GM19328 (cell line): ENCODE measurements around the gene THG1L.

Experiments used
- ATAC-seq: cut with Tn5 transposase; IDR thresholded peaks from one replicate; pipeline ENCODE4 v1.9.1; 2021; ENCODE audit warnings: mild to moderate bottlenecking, moderate library complexity; ENCODE audit not compliant: unreplicated experiment

The THG1L gene

DNA sequence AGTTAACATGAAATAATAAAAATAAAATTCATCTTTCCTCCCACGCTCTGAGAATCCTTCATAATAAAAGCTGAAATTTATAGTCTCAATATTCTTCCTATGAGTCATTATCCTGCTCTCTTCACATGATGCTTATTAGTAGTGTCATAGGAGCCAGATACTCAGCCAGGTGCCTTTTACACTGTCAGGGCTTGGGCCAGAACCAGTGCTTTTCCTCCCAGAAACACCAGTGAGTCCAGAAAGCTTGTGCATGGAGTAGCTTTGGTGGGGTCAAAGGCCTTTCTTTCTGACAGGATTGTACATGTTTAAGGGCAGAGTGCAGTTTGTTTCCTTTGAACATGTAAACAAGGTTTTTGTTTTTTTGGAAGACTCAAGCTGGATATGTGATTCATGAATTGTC is 19.1 kb downstream of the THG1L start:
- ATAC-seq: no peak

DNA sequence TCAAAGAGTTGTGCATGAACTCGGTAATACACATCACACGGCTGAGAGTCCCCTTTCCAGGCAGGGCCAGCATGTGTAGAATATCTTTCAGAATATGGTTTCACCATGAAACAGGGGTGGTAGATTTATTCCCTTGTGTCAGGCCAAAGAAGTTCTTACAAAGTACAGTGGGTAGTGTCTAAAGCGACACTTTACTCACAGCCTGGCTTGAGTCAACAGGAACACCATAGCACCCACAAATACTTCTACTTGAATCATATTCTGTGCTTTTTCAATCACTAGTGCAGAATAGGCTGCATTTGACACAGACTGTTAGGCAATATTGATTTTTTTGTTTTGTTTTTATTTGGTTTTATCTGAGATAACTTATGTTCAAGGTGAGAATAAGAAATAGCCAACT is 24.9 kb downstream of the THG1L start:
- ATAC-seq: no peak

DNA sequence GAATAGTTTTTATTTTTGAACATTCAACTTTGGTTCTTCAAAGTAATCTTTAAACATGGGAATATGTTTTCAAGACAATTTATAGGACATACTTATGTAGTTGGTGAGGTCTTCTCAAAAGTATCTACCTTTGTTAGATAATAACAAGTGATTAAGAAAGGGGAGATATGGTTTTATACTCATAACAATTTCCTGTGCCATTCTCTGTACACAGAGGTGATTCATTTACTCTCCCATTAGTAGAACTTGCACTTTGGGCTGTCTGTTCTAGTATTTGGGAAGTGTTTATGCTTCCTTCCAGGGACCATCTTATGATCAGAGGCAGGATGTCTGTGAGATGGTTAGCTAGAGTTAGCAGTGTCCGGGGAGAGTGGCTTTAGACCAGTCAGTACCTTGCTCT is 27.5 kb downstream of the THG1L start:
- no peak for ATAC-seq

DNA sequence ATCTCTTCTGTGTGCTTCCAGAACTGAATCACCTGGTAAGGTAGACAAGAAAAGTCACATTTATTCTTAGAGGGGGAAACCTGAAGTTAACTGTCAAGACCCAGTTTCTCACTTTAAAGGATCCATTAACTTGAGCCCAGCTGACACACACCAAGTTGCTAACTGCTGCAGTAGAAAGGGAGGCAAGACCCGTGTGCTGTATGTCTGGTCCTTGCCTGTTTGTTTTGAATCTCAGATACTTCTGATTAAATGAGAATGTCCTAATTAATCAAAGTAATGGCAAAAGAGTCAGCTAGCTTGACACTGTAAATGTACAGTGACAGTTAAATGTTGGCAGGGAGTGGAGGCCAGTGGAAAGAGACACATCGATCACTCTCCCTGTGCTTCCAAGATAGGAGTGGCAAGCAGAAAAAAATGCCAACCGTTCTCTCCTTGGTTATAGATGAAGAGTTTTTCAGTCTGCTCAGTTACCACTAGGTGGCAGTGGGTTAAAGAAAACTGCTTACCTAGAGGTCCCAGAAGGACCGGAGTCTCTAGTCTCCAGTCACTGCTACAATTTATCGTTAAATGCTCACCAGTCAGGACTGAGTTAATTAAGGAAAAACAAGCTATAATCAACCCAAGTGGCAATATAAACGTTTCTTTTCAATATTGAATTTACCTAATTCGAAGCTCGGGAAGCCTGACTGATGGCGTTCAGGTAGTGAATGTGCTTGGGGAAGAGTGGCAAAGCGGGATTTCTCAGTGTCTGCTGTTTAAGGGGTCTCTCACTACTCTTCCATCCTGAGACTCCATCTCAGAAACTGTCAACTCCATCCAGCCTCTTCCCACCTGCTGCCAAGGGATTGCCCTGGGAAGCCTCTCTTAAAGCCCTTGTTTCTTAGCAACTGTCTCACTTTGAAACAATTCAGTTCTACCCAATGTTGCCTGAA is 30.7 kb downstream of the THG1L start:
- ATAC-seq: no peak

DNA sequence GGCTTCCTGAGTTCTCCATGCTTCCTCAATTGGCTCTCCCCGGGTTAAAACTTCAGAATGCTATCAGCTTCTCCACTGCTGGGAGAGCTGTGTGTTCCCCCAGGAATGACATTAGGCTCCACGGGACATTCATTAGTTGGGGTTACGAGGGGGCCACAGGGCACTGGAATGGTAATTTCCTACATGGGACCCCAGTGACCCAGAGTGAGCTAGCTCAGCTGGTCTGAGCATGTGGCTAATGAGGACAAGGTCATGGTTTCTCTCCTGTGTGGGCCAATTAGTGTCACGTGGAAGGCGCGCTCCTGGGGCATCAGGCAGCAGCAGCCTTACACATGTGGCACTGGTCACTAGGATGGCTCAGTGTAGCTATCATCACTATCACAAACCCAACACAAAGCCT is 33.3 kb downstream of the THG1L start:
- ATAC-seq: no peak

DNA sequence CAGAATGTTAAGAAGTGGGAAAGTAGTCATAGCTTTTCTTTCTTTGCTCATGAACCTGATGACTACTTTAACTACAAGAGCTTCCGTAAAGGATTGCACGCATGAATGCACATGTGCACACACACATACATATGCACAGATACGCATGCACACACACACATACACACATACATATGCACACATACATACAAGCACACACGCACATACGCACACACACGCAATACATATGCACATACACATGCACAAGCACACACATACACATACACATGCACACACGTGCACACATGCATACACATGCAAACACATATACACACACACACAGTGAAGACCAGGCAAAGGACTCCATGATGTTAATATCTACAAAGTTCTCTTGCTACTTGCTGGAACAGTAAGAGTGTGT is 35.2 kb downstream of the THG1L start:
- no peak for ATAC-seq

DNA sequence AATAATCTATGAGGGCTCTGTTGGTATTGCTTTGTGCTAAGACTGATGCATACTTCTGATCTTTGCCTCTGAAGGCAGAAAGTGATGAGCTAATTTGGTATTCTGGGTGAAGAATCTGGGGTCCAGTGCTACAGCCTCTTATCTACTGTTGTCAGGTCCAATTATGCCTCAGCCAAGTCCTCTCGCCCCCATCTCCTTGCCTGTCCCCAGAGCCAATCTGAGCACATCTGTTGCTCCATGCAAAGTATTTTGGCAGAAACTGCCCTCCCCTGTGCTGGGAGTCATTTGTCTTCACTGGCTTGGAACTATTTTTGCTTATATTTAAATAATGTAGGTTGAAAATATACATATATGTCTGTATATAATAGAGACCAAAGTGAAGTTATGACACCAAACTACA is 35.7 kb downstream of the THG1L start:
- ATAC-seq: no peak

DNA sequence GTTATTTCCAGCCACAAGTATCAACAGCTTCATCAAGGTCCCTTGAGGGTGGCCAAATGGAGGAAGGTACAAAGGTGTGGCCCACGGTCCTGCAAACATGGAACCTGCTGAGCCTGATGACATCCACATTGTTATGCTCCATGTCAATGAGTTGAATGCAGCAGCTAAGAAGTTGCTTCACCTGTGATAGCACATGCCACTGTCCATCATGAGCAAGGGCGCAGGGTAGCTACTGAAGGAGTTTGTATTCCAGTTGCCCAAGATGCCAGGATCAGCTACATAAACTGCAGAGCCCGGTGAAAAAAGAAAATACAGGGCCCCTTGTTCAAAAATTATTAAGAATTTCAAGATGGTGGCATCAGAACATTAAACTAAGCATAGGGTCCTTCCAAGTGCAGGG is 36.5 kb downstream of the THG1L start:
- ATAC-seq: no peak

DNA sequence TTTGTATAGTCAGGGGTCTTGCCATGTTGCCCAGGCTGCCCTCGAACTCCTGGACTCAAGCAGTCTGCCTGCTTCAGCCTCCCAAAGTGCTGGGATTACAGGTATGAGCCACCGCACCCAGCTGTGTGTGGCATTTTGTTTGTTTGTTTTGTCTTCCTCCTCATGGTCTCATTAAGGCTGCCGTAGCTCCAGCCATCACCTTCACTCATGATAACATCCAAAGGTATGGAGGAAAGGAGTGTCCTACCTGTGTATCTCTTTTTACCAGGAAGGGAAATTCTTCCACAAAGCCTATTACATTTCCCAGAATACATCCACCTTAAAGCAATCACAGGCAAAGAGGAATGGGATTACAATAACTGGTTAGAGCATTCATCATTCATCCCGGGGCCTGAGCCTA is 39.4 kb downstream of the THG1L start:
- no peak for ATAC-seq

DNA sequence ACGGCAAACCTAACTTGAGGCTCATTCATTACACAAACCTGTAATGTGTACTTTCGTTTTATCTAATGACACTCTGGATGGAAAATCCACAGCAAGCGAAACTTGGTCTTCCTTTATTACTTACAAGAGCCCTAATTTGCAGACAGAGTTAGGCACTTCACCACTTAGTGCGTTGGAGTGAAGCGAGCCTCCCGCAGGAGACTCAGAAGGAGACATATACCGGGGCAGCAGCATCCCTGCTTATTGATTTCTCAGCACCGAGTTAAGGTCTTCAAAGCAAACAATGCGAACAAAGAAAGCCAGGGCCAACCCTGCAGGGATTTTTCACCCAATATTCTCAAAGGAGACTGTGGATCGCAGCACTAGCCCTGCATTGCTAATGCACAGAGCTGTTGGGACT is 40.9 kb downstream of the THG1L start:
- ATAC-seq: no peak

DNA sequence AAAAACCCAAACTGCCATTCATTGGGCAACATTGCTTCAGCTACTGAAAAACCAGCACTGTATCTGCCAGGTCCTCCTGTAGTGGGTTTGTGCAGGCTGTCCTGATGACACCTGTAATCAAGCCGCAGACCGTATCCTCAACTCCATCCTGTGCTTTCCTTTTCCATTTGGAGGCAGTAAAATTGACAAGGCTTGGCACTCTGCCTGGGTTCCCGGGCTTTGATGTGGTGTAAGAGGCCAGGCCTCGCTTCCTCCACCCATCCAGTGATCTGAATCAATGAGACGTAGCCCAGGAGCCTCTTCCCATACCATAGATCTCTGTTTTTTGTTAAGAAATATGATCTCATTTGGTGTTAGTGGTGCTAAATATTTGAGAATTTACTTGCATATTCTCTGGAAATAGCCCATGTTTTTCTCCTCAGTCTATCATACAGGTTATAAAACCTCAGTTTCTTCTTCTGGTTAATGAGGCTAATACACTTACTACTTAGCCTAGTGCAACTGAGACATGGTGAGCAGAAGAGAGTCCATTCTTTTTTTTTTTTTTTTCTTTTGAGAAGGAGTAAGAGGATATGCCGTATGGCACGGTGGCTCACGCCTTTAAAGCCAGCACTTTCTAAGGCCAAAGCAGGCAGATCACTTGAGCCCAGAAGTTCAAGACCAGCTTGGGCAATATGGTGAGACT is 47.0 kb downstream of the THG1L start:
- no peak for ATAC-seq

DNA sequence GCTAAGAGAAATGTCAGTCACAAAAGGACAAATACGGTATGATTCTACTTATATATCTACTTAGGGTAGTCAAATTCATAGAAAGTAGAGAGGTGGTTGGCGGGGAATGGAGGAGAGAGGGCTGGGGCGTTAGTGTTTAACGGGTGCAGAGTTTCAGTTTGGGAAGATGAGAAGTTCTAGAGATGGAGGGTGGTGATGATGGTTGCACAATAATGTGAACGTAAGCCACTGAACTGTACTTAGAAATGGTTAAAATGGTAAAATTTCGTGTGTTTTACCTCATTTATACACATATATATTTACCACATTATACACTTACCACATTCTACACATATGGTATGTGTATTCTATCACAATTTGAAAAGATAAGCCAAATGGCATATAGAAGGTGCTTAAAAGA is 48.0 kb downstream of the THG1L start:
- no peak for ATAC-seq

DNA sequence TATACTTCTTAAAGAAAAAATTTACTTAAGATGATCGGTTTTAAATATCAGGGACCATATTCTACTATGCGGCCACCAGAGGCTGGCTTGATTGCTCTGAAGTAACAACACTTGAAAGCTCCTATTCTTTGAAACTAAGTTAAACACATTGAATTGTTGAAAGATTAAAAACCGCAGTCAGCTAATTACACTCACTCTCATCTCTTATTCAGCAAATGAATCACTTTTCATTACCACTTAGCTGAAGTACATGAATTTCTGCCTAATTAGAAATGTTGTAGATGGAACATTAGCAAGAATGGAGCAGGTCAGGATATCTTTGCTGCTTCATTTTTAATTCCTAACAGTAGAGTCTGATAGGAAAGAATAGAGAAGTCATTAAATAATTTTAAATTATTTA is 54.6 kb downstream of the THG1L start:
- ATAC-seq: no peak
